Neural crest cell (in vitro differentiated cells): ENCODE measurements around the gene SPATA13. TPM values are rescaled to one million over a fixed set of nuclear protein-coding genes. Genes with fewer than 3 reads are reported as not detected.

ENCODE experiments used
- DNase-seq: peaks from one replicate; pipeline ENCODE4 v3.0.0; 2021; ENCODE audit warnings: low read depth, mixed read lengths, low spot score
- H3K27ac Mint-ChIP-seq: one replicate; pipeline ENCODE4 v1.8.0; 2021; ENCODE audit warnings: mild to moderate bottlenecking, mixed read lengths; ENCODE audit not compliant: unreplicated experiment
- H3K27me3 Mint-ChIP-seq: 2 replicates; pipeline ENCODE4 v1.8.0; 2021; ENCODE audit warnings: low read depth, mild to moderate bottlenecking, mixed read lengths
- H3K36me3 Mint-ChIP-seq: 2 replicates; pipeline ENCODE4 v1.8.0; 2021; ENCODE audit warnings: low read depth, mild to moderate bottlenecking, mixed read lengths
- H3K4me1 Mint-ChIP-seq: 2 replicates; pipeline ENCODE4 v1.8.0; 2021; ENCODE audit warnings: mixed read lengths
- H3K4me3 Mint-ChIP-seq: one replicate; pipeline ENCODE4 v1.8.0; 2021; ENCODE audit warnings: mild to moderate bottlenecking, mixed read lengths
- H3K9me3 Mint-ChIP-seq: 2 replicates; pipeline ENCODE4 v1.8.0; 2021; ENCODE audit warnings: mixed read lengths
- total RNA-seq: library from RNA; stranded (reverse); gene quantifications from 2 replicates; pipeline ENCODE4 v1.2.1, GENCODE V29; 2021
- TF ChIP-seq, protein P1 (sequence below): fragments of 200-600 bp; sonication (generic); conservative IDR thresholded peaks from 2 replicates; pipeline ENCODE4 v1.5.0; 2021; ENCODE audit warnings: antibody characterized with exemption, mild to moderate bottlenecking

The SPATA13 gene
- total RNA-seq, 1 donor from 2014 or later: 45.8 TPM

DNA sequence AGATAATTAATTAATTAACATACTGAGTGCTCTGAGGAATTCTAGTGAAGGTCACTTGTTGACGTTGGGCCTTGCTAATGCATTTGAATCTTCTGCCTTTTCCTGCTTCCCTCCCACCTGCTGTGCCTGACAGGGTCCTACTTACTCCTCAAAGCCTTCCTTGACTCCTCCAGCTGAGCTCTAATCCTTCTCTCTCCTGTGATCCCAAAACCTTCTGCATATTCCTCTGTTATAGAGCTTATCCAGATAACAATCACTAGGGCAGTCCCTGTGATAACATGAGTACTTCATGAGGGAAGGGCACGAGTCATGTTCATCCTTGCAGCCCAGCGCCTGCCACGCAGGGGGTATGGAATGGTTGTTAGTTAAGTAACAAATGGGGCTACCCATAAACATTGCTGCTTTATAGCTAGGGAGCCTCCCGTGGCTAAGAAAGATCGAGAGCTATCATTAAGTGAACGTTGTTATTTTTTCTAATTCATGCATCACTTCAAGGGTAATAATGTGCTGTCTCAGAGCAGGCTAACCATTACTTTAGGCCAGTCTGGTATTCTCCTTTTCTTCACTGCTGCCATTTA is 19.1 kb upstream of the SPATA13 start:
- no peak overlapping the region for H3K4me3 Mint-ChIP-seq
- peaks cover 49% of the 10 kb centered on the region for H3K4me1 Mint-ChIP-seq
- no peaks in the 10 kb centered on the region for H3K27me3 Mint-ChIP-seq
- H3K9me3 Mint-ChIP-seq: no peaks in the 10 kb centered on the region
- DNase-seq: no peak
- no peak overlapping the region for H3K27ac Mint-ChIP-seq
- no peaks in the 10 kb centered on the region for H3K36me3 Mint-ChIP-seq
- TF ChIP-seq, protein P1, sequence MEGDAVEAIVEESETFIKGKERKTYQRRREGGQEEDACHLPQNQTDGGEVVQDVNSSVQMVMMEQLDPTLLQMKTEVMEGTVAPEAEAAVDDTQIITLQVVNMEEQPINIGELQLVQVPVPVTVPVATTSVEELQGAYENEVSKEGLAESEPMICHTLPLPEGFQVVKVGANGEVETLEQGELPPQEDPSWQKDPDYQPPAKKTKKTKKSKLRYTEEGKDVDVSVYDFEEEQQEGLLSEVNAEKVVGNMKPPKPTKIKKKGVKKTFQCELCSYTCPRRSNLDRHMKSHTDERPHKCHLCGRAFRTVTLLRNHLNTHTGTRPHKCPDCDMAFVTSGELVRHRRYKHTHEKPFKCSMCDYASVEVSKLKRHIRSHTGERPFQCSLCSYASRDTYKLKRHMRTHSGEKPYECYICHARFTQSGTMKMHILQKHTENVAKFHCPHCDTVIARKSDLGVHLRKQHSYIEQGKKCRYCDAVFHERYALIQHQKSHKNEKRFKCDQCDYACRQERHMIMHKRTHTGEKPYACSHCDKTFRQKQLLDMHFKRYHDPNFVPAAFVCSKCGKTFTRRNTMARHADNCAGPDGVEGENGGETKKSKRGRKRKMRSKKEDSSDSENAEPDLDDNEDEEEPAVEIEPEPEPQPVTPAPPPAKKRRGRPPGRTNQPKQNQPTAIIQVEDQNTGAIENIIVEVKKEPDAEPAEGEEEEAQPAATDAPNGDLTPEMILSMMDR: no peak

DNA sequence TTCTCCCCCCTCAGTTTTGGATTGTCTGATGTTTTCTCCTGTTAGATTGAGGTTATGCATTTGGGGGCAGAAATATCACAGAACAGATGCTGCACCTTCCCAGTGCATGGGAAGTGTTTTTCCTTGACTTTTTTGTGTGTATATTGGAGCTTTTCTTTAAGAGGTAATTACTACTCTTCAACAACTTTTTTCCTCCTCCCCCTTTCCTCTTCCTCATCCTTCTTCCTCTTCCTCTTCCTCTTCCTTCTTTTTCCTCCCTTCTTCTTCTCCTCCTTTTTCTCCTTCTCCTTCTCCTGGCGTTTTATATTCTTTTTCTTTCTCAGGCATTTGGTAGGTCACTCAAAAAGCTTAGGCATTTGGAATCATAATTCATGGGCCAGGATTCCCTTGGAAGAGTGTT is 18.1 kb upstream of the SPATA13 start:
- TF ChIP-seq, protein P1: no peak
- no peaks in the 10 kb centered on the region for H3K36me3 Mint-ChIP-seq
- no peak overlapping the region for H3K27ac Mint-ChIP-seq
- no peak for DNase-seq
- no peaks in the 10 kb centered on the region for H3K9me3 Mint-ChIP-seq
- H3K4me3 Mint-ChIP-seq: no peak overlapping the region
- peaks cover 56% of the 10 kb centered on the region for H3K4me1 Mint-ChIP-seq
- no peaks in the 10 kb centered on the region for H3K27me3 Mint-ChIP-seq

DNA sequence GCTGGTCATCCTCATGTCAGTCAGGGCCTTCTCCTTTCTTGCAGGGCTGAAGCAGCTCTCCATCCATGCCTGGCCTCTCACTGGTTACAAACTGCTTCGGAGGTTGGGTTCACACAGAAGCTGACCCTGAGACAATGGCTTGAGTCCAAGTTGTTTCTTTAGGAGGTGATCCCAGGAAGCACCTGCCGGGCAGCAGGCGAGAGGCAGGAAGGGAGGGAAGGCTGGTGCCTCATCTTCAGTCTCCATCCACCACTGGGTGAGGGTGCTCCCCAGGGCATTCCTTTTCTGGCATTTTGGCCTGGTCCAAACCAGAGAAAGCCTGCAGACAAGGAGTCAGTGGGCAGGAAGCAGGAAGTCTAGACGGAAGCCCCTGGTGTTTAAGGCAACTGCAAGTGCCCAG is 17.6 kb upstream of the SPATA13 start:
- Mint-ChIP-seq H3K27ac (no peak overlapping the region), H3K27me3 (no peaks in the 10 kb centered on the region), H3K4me3 (no peak overlapping the region), H3K36me3 (no peaks in the 10 kb centered on the region), H3K9me3 (peaks cover 3% of the 10 kb centered on the region), H3K4me1 (peaks cover 60% of the 10 kb centered on the region)
- TF ChIP-seq, protein P1: no peak
- DNase-seq: no peak

DNA sequence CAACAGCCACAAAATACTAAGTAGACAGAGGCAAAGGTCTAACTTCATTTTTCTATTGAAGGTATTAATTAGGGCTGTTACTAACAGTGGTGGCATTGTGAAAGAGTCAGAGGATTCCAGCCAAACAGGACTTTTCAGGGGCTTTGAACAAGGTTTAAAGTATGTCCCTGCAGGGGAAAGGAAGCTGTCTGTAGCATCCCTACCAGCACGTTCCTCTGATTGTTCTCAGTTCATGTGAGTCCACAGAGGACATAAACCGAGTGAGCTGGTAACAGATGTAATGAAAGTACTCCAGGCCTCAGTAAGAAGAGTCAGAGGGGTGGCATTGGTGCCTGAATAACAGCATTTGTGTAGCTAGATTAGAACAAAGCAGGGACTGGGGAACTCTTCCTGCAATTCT is 15.3 kb upstream of the SPATA13 start:
- Mint-ChIP-seq H3K4me1 (peaks cover 70% of the 10 kb centered on the region), H3K36me3 (no peaks in the 10 kb centered on the region), H3K27me3 (no peaks in the 10 kb centered on the region), H3K9me3 (peaks cover 3% of the 10 kb centered on the region), H3K4me3 (no peak overlapping the region), H3K27ac (peak overlapping the region; percentile 79)
- TF ChIP-seq, protein P1: no peak
- no peak for DNase-seq

DNA sequence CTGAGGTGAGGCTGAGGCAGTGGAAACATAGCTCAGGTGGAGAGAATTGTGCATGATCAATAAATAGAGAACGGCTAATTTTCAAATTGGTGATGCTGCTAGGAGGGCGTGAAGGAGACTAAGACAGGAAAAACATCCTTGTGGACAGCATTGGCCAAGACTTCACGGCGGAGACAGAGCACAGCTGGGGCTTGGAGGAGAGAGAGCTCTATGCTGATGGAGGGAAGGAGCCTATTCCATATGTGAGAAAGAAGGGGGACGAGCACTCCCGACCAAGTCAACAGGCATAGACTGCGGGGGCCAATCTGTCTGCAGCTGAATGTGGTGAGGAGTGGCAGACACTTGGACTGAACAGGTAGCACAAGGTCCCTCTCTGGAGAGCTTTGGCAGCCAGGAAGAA is 14.8 kb upstream of the SPATA13 start:
- TF ChIP-seq, protein P1: no peak
- no peak overlapping the region for H3K4me3 Mint-ChIP-seq
- peak overlapping the region; percentile 79 for H3K27ac Mint-ChIP-seq
- H3K36me3 Mint-ChIP-seq: no peaks in the 10 kb centered on the region
- peaks cover 3% of the 10 kb centered on the region for H3K9me3 Mint-ChIP-seq
- H3K27me3 Mint-ChIP-seq: no peaks in the 10 kb centered on the region
- peaks cover 68% of the 10 kb centered on the region for H3K4me1 Mint-ChIP-seq
- DNase-seq: no peak
